Cardiac muscle cell (in vitro differentiated cells and primary cell): ENCODE results near the gene PLA2G2E. TPM values are rescaled to one million over a fixed set of nuclear protein-coding genes. Genes with fewer than 3 reads are reported as not detected.

Experiments used
- DNase-seq, 2 donors: peaks; one replicate each; pipeline versions ENCODE4 v3.0.0 to v3.0.0-alpha.2; 2010 to 2017; ENCODE audit warnings: low read depth in 1 of 2, low spot score in 1 of 2
- H3K27ac ChIP-seq: fragments of 200-600 bp; sonication (generic); 2 replicates; pipeline ENCODE4 v1.5.1; 2016
- H3K27me3 ChIP-seq: fragments of 200-600 bp; sonication (generic); 2 replicates; pipeline ENCODE4 v1.6.0; 2016; ENCODE audit warnings: control low read depth
- H3K36me3 ChIP-seq: fragments of 200-600 bp; sonication (generic); 2 replicates; pipeline ENCODE4 v1.5.1; 2016; ENCODE audit warnings: control low read depth
- H3K4me1 ChIP-seq: fragments of 200-600 bp; sonication (generic); 2 replicates; pipeline ENCODE4 v1.8.1; 2017; ENCODE audit warnings: low read depth, mild to moderate bottlenecking, mixed run types
- H3K4me3 ChIP-seq: fragments of 200-600 bp; sonication (generic); 2 replicates; pipeline ENCODE4 v1.5.1; 2016; ENCODE audit warnings: mild to moderate bottlenecking
- H3K9me3 ChIP-seq: fragments of 200-600 bp; sonication (generic); 2 replicates; pipeline ENCODE4 v1.5.1; 2017; ENCODE audit warnings: low read depth, mild to moderate bottlenecking, control low read depth
- polyA plus RNA-seq: library from polyadenylated mRNA; unstranded; fragments of >200 nt; fragmentation: Nextera tagmentation; extraction: Ambion mirVana; gene quantifications from 2 replicates; pipeline ENCODE4 v1.2.1, GENCODE V29; 2016
- total RNA-seq: library from RNA; depleted of rRNA; stranded (reverse); fragments of >200 nt; gene quantifications from 2 replicates; pipeline ENCODE4 v1.2.3, GENCODE V29; 2016
- TF ChIP-seq, protein P1 (sequence below): IDR thresholded peaks from 2 replicates; pipeline ENCODE4 v1.5.1; 2012; ENCODE audit warnings: low read depth, mild to moderate bottlenecking, low read length

Gene PLA2G2E
- total and polyA plus RNA-seq, 2 experiments from 2014 or later: not detected

DNA sequence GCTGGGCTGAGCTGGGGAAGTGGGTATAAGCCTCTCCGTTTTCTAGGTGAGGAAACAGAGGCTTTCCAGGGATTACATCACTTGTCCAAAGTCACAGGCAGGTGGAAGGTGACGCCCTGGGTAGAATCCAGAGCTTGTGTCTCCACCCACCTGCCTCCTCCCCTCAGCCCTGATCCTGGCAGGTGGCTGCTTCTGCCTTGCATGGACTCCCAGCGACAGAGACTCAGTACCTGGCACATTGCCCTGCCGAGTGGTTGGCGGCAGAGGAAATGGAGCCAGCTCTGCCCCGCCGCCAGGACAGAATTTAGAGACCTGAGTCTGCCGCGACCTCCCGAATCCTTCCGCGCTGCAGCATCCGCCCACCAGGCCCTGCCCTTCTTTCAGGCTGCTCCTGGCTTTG lies 2.1 kb downstream of the PLA2G2E start:
- no peaks in the 10 kb centered on the region for H3K36me3 ChIP-seq
- H3K4me3 ChIP-seq: no peak overlapping the region
- no peak overlapping the region for H3K27ac ChIP-seq
- no peaks in the 10 kb centered on the region for H3K4me1 ChIP-seq
- H3K27me3 ChIP-seq: peaks cover 8% of the 10 kb centered on the region
- TF ChIP-seq, protein P1, sequence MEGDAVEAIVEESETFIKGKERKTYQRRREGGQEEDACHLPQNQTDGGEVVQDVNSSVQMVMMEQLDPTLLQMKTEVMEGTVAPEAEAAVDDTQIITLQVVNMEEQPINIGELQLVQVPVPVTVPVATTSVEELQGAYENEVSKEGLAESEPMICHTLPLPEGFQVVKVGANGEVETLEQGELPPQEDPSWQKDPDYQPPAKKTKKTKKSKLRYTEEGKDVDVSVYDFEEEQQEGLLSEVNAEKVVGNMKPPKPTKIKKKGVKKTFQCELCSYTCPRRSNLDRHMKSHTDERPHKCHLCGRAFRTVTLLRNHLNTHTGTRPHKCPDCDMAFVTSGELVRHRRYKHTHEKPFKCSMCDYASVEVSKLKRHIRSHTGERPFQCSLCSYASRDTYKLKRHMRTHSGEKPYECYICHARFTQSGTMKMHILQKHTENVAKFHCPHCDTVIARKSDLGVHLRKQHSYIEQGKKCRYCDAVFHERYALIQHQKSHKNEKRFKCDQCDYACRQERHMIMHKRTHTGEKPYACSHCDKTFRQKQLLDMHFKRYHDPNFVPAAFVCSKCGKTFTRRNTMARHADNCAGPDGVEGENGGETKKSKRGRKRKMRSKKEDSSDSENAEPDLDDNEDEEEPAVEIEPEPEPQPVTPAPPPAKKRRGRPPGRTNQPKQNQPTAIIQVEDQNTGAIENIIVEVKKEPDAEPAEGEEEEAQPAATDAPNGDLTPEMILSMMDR: no peak
- DNase-seq: no peak
- no peaks in the 10 kb centered on the region for H3K9me3 ChIP-seq

DNA sequence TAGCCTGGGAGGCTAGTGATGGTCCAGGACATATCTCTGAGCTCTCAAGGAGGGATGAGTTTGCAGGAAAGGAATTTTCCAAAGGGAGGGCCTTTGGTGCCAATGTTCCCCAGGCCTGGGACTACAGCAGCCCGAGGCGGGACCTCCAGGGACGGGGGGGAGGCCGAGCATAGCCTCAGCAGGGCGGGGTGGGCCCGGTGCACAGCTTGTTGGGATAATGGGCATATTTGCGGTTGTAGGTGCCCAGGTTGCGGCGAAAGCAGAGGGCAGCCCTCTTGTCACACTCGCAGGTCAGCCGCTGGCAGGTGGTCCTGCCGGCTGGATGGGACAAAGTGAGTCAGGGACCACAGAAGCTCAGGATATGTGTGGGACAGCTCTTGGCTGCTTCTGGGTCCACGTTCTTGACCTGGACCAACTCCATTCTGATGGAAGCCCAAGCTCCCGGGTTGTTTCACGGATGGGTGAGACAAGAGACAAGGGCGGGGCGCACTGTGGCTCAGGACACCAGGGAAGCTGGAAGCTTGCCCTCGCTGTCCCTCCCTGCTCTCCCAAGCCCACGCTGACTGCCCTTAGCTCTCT lies 3.2 kb downstream of the PLA2G2E start:
- TF ChIP-seq, protein P1: no peak
- no peak overlapping the region for H3K27ac ChIP-seq
- no peak overlapping the region for H3K4me3 ChIP-seq
- no peak for DNase-seq
- H3K27me3 ChIP-seq: peaks cover 8% of the 10 kb centered on the region
- no peaks in the 10 kb centered on the region for H3K36me3 ChIP-seq
- no peaks in the 10 kb centered on the region for H3K4me1 ChIP-seq
- H3K9me3 ChIP-seq: no peaks in the 10 kb centered on the region

DNA sequence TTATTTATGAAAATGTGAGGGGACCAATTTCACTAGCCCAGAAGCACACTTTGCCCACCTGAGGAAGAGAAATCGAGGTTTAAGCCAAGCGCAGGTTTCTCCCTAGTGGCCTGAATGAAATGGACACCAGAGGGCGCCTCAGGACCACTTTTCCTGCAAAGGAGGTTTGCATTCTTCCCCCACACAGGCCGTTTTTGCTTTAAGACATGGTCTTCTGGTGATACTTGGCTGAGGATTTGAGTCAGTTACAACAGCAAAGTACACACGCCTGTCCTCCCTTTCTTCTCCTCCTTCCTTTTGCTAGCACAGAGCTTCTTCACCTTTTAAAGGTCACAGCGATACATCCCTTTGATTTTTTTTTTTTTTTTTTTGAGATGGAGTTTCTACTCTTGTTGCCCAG lies 5.4 kb downstream of the PLA2G2E start:
- DNase-seq: peak; percentile 89 to 91
- Histone ChIP-seq H3K27ac (no peak overlapping the region), H3K9me3 (no peaks in the 10 kb centered on the region), H3K4me1 (peaks cover 1% of the 10 kb centered on the region), H3K4me3 (no peak overlapping the region), H3K36me3 (no peaks in the 10 kb centered on the region), H3K27me3 (peaks cover 8% of the 10 kb centered on the region)
- TF ChIP-seq, protein P1: peak; percentile 90

DNA sequence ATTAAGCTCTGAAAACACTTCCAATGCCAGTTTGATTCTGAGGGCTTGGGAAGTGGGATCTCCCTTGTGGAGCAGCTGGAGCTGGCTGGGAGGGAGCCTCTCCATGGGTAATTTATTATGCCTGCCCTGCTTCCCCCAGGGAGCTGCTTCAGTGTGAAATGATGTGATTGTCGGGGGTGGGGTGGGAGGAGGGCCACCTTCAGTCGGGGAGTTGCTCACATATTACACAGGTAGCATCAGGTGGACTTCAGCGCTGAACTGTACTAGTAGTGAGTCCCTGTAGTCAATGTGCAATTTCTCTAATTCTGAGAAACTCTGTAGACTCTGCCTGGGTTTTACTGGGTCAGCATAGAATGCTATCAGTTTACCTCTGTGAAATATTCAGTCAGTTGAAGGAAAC lies 12.8 kb downstream of the PLA2G2E start:
- Histone ChIP-seq H3K4me1 (peaks cover 11% of the 10 kb centered on the region), H3K36me3 (peaks cover 25% of the 10 kb centered on the region), H3K4me3 (no peak overlapping the region), H3K27ac (no peak overlapping the region), H3K27me3 (no peaks in the 10 kb centered on the region), H3K9me3 (no peaks in the 10 kb centered on the region)
- no peak for DNase-seq
- TF ChIP-seq, protein P1: no peak

DNA sequence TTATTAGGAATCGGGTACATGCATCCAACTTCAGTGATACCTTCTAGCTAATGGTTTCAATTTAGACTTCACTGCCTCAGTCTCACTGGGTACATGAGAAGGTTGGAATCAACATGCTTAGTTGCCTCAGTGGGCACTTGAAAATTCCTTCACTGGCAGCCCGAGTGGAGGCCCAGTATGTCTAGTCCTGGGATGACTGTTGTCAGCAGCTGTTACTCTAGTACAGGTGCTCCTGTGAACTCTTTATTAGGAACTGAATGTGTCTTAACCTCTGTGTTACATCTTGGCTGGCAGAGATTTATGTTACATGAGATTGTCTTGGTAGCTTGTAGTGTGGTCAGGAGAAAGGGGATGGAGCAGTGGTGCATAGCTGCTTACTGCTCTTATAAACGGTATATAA lies 13.4 kb downstream of the PLA2G2E start:
- no peaks in the 10 kb centered on the region for H3K27me3 ChIP-seq
- H3K27ac ChIP-seq: no peak overlapping the region
- no peak overlapping the region for H3K4me3 ChIP-seq
- TF ChIP-seq, protein P1: no peak
- peaks cover 11% of the 10 kb centered on the region for H3K4me1 ChIP-seq
- no peaks in the 10 kb centered on the region for H3K9me3 ChIP-seq
- no peak for DNase-seq
- H3K36me3 ChIP-seq: peaks cover 27% of the 10 kb centered on the region
